SU-DHL-6 (cell line): ENCODE measurements around the gene RPL35A.
"Not testable (repeated sequence)": the region's sequence is repeated elsewhere in the genome, so short reads cannot be mapped to it uniquely, and the experiment has no call there.

Source experiments
- H2AFZ ChIP-seq: fragments of 200-600 bp; sonication (generic); 2 replicates; pipeline ENCODE4 v1.6.1; 2014; ENCODE audit warnings: low read depth, mild to moderate bottlenecking, moderate library complexity, mixed read lengths, antibody characterized with exemption, low read length; ENCODE audit not compliant: severe bottlenecking
- H3F3A ChIP-seq: fragments of 200-600 bp; shearing (Covaris generic); 2 replicates; pipeline ENCODE4 v1.6.0; 2016; ENCODE audit warnings: antibody characterized with exemption, mild to moderate bottlenecking; ENCODE audit not compliant: insufficient read depth
- H3K27ac ChIP-seq: fragments of 200-600 bp; sonication (generic); 2 replicates; pipeline ENCODE4 v1.5.1; 2016; ENCODE audit warnings: low read depth, mild to moderate bottlenecking, low read length, moderate library complexity, mixed read lengths
- H3K27me3 ChIP-seq: fragments of 200-600 bp; sonication (generic), shearing (Covaris generic); 2 replicates; pipeline ENCODE4 v1.6.0; 2014; ENCODE audit warnings: mild to moderate bottlenecking, low read length
- H3K36me3 ChIP-seq: fragments of 200-600 bp; sonication (generic); 2 replicates; pipeline ENCODE4 v1.6.1; 2014; ENCODE audit warnings: mild to moderate bottlenecking, low read length, mixed read lengths
- H3K4me2 ChIP-seq: fragments of 300-600, 200-600 bp; shearing (Covaris generic), sonication (generic); 2 replicates; pipeline ENCODE4 v1.6.0; 2014; ENCODE audit warnings: low read length, low read depth, mild to moderate bottlenecking; ENCODE audit not compliant: poor library complexity, severe bottlenecking
- H3K4me3 ChIP-seq: fragments of 200-600 bp; sonication (generic); 2 replicates; pipeline ENCODE4 v1.5.1; 2014; ENCODE audit warnings: antibody characterized with exemption, low read length, mild to moderate bottlenecking, mixed read lengths; ENCODE audit not compliant: insufficient read depth, poor library complexity, severe bottlenecking
- H3K79me2 ChIP-seq: fragments of 200-600 bp; sonication (generic); 2 replicates; pipeline ENCODE4 v1.6.1; 2014; ENCODE audit warnings: mild to moderate bottlenecking, low read length, moderate library complexity; ENCODE audit not compliant: insufficient read depth
- H3K9ac ChIP-seq: fragments of 200-600 bp; sonication (generic); 2 replicates; pipeline ENCODE4 v1.7.0; 2014; ENCODE audit warnings: mild to moderate bottlenecking, low read length
- H3K9me2 ChIP-seq: fragments of 200-600 bp; sonication (generic); replicated peaks from 2 replicates; pipeline ENCODE4 v1.6.1; 2014; ENCODE audit warnings: low read length; ENCODE audit not compliant: insufficient read depth
- H3K9me3 ChIP-seq: fragments of 200-600 bp; sonication (generic); 2 replicates; pipeline ENCODE4 v1.6.1; 2014; ENCODE audit warnings: low read length, mixed read lengths; ENCODE audit not compliant: insufficient read depth
- H4K20me1 ChIP-seq: fragments of 200-600 bp; sonication (generic); 2 replicates; pipeline ENCODE4 v1.6.1; 2014; ENCODE audit warnings: low read depth, mild to moderate bottlenecking, antibody characterized with exemption, low read length, moderate library complexity, mixed read lengths
- CTCF ChIP-seq: fragments of 200-600 bp; sonication (generic); IDR thresholded peaks from one replicate; pipeline ENCODE4 v1.5.1; 2017; ENCODE audit warnings: antibody characterized with exemption, mild to moderate bottlenecking, low read length, moderate library complexity; ENCODE audit not compliant: insufficient read depth, poor library complexity, severe bottlenecking
- EZH2phosphoT487 ChIP-seq: fragments of 200-600 bp; sonication (generic), shearing (Covaris generic); conservative IDR thresholded peaks from 2 replicates; pipeline ENCODE4 v1.6.1; 2018; ENCODE audit warnings: mild to moderate bottlenecking, antibody characterized with exemption, low read length, moderate library complexity, mixed read lengths

RPL35A gene

GRCh38 chr3:197906850-197907187, 43.2 kb upstream of the RPL35A start:
- no peaks in the 10 kb centered on the region for H3K27me3 ChIP-seq
- H3F3A ChIP-seq, result no peaks in the 10 kb centered on the region
- H3K79me2 ChIP-seq, result no peaks in the 10 kb centered on the region
- H3K36me3 ChIP-seq, result no peaks in the 10 kb centered on the region
- TF ChIP-seq CTCF (no peak), EZH2phosphoT487 (no peak)
- H3K9ac ChIP-seq, result no peak overlapping the region
- H4K20me1 ChIP-seq, result no peaks in the 10 kb centered on the region
- H3K4me2 ChIP-seq, result no peak overlapping the region
- no peak overlapping the region for H2AFZ ChIP-seq
- H3K27ac ChIP-seq, result no peak overlapping the region
- H3K9me2 ChIP-seq, result no peaks in the 10 kb centered on the region
- H3K9me3 ChIP-seq, result no peaks in the 10 kb centered on the region
- H3K4me3 ChIP-seq, result no peak overlapping the region

- Histone ChIP-seq H3K36me3 (no peaks in the 10 kb centered on the region), H3K9me2 (no peaks in the 10 kb centered on the region), H2AFZ (no peak overlapping the region), H3K27me3 (no peaks in the 10 kb centered on the region), H3K27ac (no peak overlapping the region), H3F3A (no peaks in the 10 kb centered on the region), H3K9me3 (no peaks in the 10 kb centered on the region), H3K79me2 (no peaks in the 10 kb centered on the region), H3K4me3 (no peak overlapping the region), H3K9ac (no peak overlapping the region), H3K4me2 (no peak overlapping the region), H4K20me1 (no peaks in the 10 kb centered on the region)
- no peak for TF ChIP-seq EZH2phosphoT487
- no peak for TF ChIP-seq CTCF
Measured at GRCh38 chr3:197907196-197907595, 42.8 kb upstream of the RPL35A start.

GRCh38 chr3:197908550-197908949, 41.4 kb upstream of the RPL35A start:
- H3K4me2 ChIP-seq, H3K9me3 ChIP-seq, H3K4me3 ChIP-seq, H3K9ac ChIP-seq, H3F3A ChIP-seq, H2AFZ ChIP-seq, H3K79me2 ChIP-seq, H4K20me1 ChIP-seq, H3K36me3 ChIP-seq, H3K9me2 ChIP-seq, H3K27me3 ChIP-seq, H3K27ac ChIP-seq: not testable (repeated sequence)

GRCh38 chr3:197908957-197909701, 40.9 kb upstream of the RPL35A start:
- Histone ChIP-seq H3F3A (no peaks in the 10 kb centered on the region), H3K9me2 (no peaks in the 10 kb centered on the region), H3K4me3 (no peak overlapping the region), H4K20me1 (no peaks in the 10 kb centered on the region), H2AFZ (no peak overlapping the region), H3K79me2 (no peaks in the 10 kb centered on the region), H3K36me3 (no peaks in the 10 kb centered on the region), H3K27me3 (no peaks in the 10 kb centered on the region), H3K27ac (no peak overlapping the region), H3K9ac (no peak overlapping the region), H3K4me2 (no peak overlapping the region), H3K9me3 (no peaks in the 10 kb centered on the region)
- TF ChIP-seq CTCF (no peak), EZH2phosphoT487 (no peak)
